CD4-positive, CD25-positive, alpha-beta regulatory T cell (primary cell): Measurements from ENCODE around the gene MMP7. TPM values are rescaled to one million over a fixed set of nuclear protein-coding genes. Genes with fewer than 3 reads are reported as not detected.
A peak's percentile ranks its signal among the peaks of the same experiment; 100 is the strongest.

ENCODE experiments used
- ATAC-seq, 2 donors: fragments of 150-1000 bp; cut with Tn5 transposase; one replicate each; pipeline ENCODE4 v1.10.0; 2021; ENCODE audit warnings: low read depth in 2 of 2, moderate number of reproducible peaks in 2 of 2, moderate library complexity in 1 of 2
- DNase-seq, 3 donors: peaks; one replicate each; pipeline versions ENCODE4 v3.0.0 to v3.0.0-alpha.2; 2012 to 2022; ENCODE audit warnings: mixed read lengths in 1 of 3
- H3K27ac ChIP-seq: one replicate; pipeline ENCODE4 v1.7.0; 2013; ENCODE audit warnings: mild to moderate bottlenecking, low read length; ENCODE audit not compliant: insufficient read depth, poor library complexity, severe bottlenecking
- H3K27me3 ChIP-seq: one replicate; pipeline ENCODE4 v1.7.0; 2013; ENCODE audit warnings: low read length; ENCODE audit not compliant: control insufficient read depth, insufficient read depth
- H3K36me3 ChIP-seq: one replicate; pipeline ENCODE4 v1.7.0; 2013; ENCODE audit warnings: mild to moderate bottlenecking, low read length, moderate library complexity; ENCODE audit not compliant: control insufficient read depth, insufficient read depth
- H3K4me1 ChIP-seq: 2 replicates; pipeline ENCODE4 v1.7.0; 2013; ENCODE audit warnings: mild to moderate bottlenecking, low read length; ENCODE audit not compliant: insufficient read depth, control insufficient read depth, poor library complexity, severe bottlenecking
- H3K4me3 ChIP-seq: one replicate; pipeline ENCODE4 v1.7.0; 2013; ENCODE audit warnings: low read depth, mild to moderate bottlenecking, low read length, moderate library complexity
- H3K9me3 ChIP-seq, 2 experiments: 1 replicate in 1 of 2; 2 replicates in 1 of 2; pipeline ENCODE4 v1.7.0; 2013; ENCODE audit warnings: low read length in 2 of 2, mild to moderate bottlenecking in 1 of 2, moderate library complexity in 1 of 2; ENCODE audit not compliant: control insufficient read depth in 2 of 2
- H3K27ac Mint-ChIP-seq, 3 donors: one replicate each; pipeline ENCODE4 v1.8.0; 2020 to 2022; ENCODE audit warnings: mild to moderate bottlenecking in 3 of 3, mixed read lengths in 3 of 3, moderate library complexity in 2 of 3
- H3K27me3 Mint-ChIP-seq: one replicate; pipeline ENCODE4 v1.8.0; 2022; ENCODE audit warnings: mild to moderate bottlenecking, mixed read lengths
- H3K36me3 Mint-ChIP-seq: one replicate; pipeline ENCODE4 v1.8.0; 2020; ENCODE audit warnings: mixed read lengths
- H3K4me1 Mint-ChIP-seq, 4 donors: one replicate each; pipeline ENCODE4 v1.8.0; 2020 to 2022; ENCODE audit warnings: mixed read lengths in 4 of 4, mild to moderate bottlenecking in 1 of 4
- H3K4me3 Mint-ChIP-seq, 4 donors: one replicate each; pipeline ENCODE4 v1.8.0; 2020 to 2022; ENCODE audit warnings: mild to moderate bottlenecking in 4 of 4, mixed read lengths in 4 of 4, moderate library complexity in 3 of 4
- H3K9me3 Mint-ChIP-seq, 7 donors: one replicate each; pipeline ENCODE4 v1.8.0; 2020 to 2022; ENCODE audit warnings: mixed read lengths in 7 of 7, mild to moderate bottlenecking in 3 of 7, moderate library complexity in 2 of 7
- polyA plus RNA-seq, 4 donors: library from polyadenylated mRNA; unstranded; fragments of 300-500 nt; fragmentation: Illumina TruSeq; gene quantifications; one replicate each; pipeline ENCODE4 v1.2.3, GENCODE V29; 2021
- total RNA-seq: library from RNA; stranded (reverse); gene quantifications from one replicate; pipeline ENCODE4 v1.2.3, GENCODE V29; 2022

Gene MMP7
- total and polyA plus RNA-seq, 5 donors from 2014 or later, result 0.16 TPM; not detected in 4

DNA sequence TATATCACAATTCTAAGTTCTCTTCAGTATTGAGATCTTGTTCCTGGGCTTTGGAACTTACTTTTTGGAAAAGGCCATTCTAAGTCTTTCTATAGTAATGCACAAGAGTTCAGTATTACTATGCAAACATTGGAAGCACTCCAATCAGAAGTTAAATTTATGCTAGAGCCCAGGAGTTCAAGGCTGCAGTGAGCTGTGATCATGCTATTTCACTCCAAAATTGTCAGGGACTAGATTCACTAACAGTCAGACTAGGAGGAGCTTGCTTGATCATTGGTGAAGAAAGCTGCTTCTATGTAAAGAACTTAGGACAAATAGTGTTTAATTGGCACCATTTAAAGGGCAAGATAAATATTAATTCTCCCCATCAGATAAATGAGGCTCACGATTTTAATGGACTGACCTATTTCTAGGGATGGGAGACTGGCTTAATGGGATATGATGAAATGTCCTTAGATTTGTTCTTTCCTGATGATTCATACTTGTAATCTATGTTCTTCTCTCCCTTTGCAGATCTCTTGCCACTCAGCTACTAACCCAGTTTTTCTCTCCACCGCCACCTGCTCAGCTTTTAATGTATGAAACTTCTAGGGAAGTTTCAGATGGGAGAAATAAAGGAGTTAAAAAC is 45.3 kb downstream of the MMP7 start:
- Mint-ChIP-seq H3K27ac (no peak overlapping the region), H3K4me1 (peaks cover 0 to 8% (median 2%) of the 10 kb centered on the region in 4 donors)

DNA sequence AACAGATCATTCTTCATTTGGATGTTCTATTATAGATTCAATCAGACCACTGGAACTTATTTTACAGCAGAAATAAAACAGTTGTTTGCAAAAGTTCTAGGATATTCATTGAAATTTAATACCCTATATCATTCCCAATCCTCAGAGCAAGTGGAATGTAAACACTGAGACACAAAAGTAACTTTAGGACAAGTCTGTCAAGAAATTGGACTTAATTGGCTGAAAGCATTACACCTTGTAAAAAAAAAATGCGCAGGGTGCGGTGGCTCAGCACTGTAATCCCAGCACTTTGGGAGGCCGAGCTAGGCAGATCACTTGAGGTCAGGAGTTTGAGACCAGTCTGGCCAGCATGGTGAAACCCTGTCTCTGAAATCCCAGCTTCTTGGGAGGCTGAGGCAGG is 48.1 kb downstream of the MMP7 start:
- H3K36me3 ChIP-seq, result no peaks in the 10 kb centered on the region
- Mint-ChIP-seq H3K4me1 (peaks cover 0 to 18% (median 7%) of the 10 kb centered on the region in 4 donors), H3K36me3 (no peaks in the 10 kb centered on the region), H3K27me3 (peaks cover 5% of the 10 kb centered on the region), H3K4me3 (no peak overlapping the region), H3K9me3 (no peaks in the 10 kb centered on the region), H3K27ac (no peak overlapping the region)
- H3K4me1 ChIP-seq, result no peaks in the 10 kb centered on the region
- no peak overlapping the region for H3K27ac ChIP-seq
- ATAC-seq (no peak), DNase-seq (no peak)
- H3K4me3 ChIP-seq, result no peak overlapping the region
- no peaks in the 10 kb centered on the region for H3K9me3 ChIP-seq
- H3K27me3 ChIP-seq, result no peaks in the 10 kb centered on the region

More for the DNA sequence above, 45.3 kb downstream of the MMP7 start:
- Histone ChIP-seq H3K4me3 (no peak overlapping the region), H3K4me1 (no peaks in the 10 kb centered on the region), H3K27ac (no peak overlapping the region), H3K36me3 (no peaks in the 10 kb centered on the region), H3K27me3 (no peaks in the 10 kb centered on the region), H3K9me3 (no peaks in the 10 kb centered on the region)
- Mint-ChIP-seq H3K36me3 (no peaks in the 10 kb centered on the region), H3K27me3 (peaks cover 5% of the 10 kb centered on the region), H3K9me3 (no peaks in the 10 kb centered on the region), H3K4me3 (no peak overlapping the region)
- ATAC-seq, result no peak
- no peak for DNase-seq

DNA sequence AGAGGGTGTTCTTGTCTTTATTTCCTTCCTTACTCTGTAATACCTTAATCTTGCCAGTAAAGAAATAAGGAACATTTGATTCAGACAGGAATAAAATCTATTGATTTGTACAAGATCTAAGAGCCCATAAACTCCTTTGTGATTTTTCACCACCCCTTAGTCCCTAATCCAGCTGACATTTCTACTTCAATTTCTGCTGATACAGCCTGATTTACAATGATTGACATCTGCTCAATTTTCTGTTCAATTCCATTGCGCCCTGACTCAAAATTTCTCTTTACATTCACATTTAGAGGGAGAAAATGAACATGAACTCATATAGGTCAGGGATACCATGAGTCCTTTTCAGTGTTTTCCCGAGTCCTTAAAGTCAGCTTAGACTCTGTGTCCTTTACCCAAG is 50.8 kb downstream of the MMP7 start:
- Histone ChIP-seq H3K9me3 (no peaks in the 10 kb centered on the region), H3K36me3 (no peaks in the 10 kb centered on the region), H3K27ac (no peak overlapping the region), H3K4me1 (peaks cover 12% of the 10 kb centered on the region), H3K27me3 (no peaks in the 10 kb centered on the region), H3K4me3 (no peak overlapping the region)
- Mint-ChIP-seq H3K36me3 (no peaks in the 10 kb centered on the region), H3K4me1 (peaks cover 6 to 30% (median 18%) of the 10 kb centered on the region in 4 donors), H3K4me3 (no peak overlapping the region), H3K27ac (peak overlapping the region in 1 of 3 donors; percentile 19), H3K9me3 (no peaks in the 10 kb centered on the region), H3K27me3 (peaks cover 5% of the 10 kb centered on the region)
- DNase-seq (no peak), ATAC-seq (no peak)

GRCh38 chr11:102478673-102479299 is 51.8 kb downstream of the MMP7 start:
- Histone ChIP-seq H3K27ac (no peak overlapping the region), H3K36me3 (no peaks in the 10 kb centered on the region), H3K27me3 (no peaks in the 10 kb centered on the region), H3K4me3 (no peak overlapping the region), H3K4me1 (peaks cover 19% of the 10 kb centered on the region), H3K9me3 (no peaks in the 10 kb centered on the region)
- H3K4me1 Mint-ChIP-seq, result peaks cover 15 to 40% (median 27%) of the 10 kb centered on the region in 4 donors
- ATAC-seq, result no peak
- no peaks in the 10 kb centered on the region for H3K9me3 Mint-ChIP-seq
- no peak overlapping the region for H3K4me3 Mint-ChIP-seq
- DNase-seq, result no peak
- no peaks in the 10 kb centered on the region for H3K27me3 Mint-ChIP-seq
- H3K36me3 Mint-ChIP-seq, result no peaks in the 10 kb centered on the region
- peak overlapping the region in 1 of 3 donors; percentile 19 for H3K27ac Mint-ChIP-seq

DNA sequence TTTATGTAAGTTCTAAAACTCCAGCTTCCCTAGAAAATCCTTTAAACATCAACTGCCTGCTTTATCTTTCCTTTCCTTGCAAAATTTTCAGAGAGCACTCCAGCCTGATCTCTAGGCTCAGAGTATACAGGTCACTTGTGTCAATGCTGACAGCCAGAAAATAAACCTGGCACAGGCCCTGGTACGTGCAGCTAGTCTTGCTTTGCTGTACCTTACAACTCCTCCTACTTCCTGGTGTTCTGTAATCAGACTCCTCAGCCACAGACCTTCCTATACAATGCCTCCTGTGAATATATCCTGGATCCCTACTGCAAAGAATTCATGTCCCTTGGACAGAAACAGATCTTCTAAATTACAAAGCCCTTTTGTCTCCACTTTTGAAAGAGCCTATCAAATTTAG is 53.7 kb downstream of the MMP7 start:
- H3K27ac ChIP-seq, result no peak overlapping the region
- peak; percentile 88 to 89 for ATAC-seq
- Mint-ChIP-seq H3K27ac (peak overlapping the region; percentile 72 to 94 (median 87)), H3K4me1 (peaks cover 16 to 60% (median 32%) of the 10 kb centered on the region in 4 donors), H3K9me3 (no peaks in the 10 kb centered on the region), H3K4me3 (peak overlapping the region in 3 of 4 donors; percentile 21 to 68 (median 59)), H3K27me3 (no peaks in the 10 kb centered on the region), H3K36me3 (no peaks in the 10 kb centered on the region)
- H3K27me3 ChIP-seq, result no peaks in the 10 kb centered on the region
- peak in 1 of 3 donors; percentile 64 for DNase-seq
- no peaks in the 10 kb centered on the region for H3K36me3 ChIP-seq
- peaks cover 19% of the 10 kb centered on the region for H3K4me1 ChIP-seq
- H3K4me3 ChIP-seq, result peak overlapping the region; percentile 41
- no peaks in the 10 kb centered on the region for H3K9me3 ChIP-seq

GRCh38 chr11:102476069-102476468 is 54.5 kb downstream of the MMP7 start:
- Mint-ChIP-seq H3K4me3 (no peak overlapping the region), H3K27ac (peak overlapping the region; percentile 72 to 94 (median 87)), H3K36me3 (no peaks in the 10 kb centered on the region), H3K9me3 (no peaks in the 10 kb centered on the region), H3K4me1 (peaks cover 16 to 67% (median 37%) of the 10 kb centered on the region in 4 donors), H3K27me3 (no peaks in the 10 kb centered on the region)
- Histone ChIP-seq H3K4me3 (peak overlapping the region; percentile 41), H3K4me1 (peaks cover 23% of the 10 kb centered on the region), H3K9me3 (no peaks in the 10 kb centered on the region), H3K36me3 (no peaks in the 10 kb centered on the region), H3K27ac (no peak overlapping the region), H3K27me3 (no peaks in the 10 kb centered on the region)
- DNase-seq (no peak), ATAC-seq (no peak)

DNA sequence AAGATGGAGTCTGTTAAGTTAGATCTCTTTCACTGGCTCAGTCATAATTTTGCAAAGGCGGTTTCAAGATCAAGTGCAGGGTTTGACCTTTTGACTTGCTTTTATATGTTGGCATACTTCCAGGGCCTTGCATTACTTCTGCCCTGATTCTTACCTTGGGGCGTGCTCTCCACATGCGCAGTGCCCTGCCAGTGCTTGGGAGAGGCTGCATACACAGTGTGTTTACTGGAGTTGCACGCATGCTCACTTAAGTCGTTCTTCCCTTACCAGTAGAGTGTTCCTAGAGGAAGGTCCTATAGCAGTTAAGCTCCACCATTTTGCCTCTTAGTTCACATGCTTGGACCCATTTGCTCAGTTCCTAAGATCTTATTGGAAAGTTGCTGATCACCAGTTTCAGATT is 57.0 kb downstream of the MMP7 start:
- Histone ChIP-seq H3K9me3 (no peaks in the 10 kb centered on the region), H3K4me1 (peaks cover 38% of the 10 kb centered on the region), H3K27ac (no peak overlapping the region), H3K4me3 (no peak overlapping the region), H3K36me3 (no peaks in the 10 kb centered on the region), H3K27me3 (no peaks in the 10 kb centered on the region)
- H3K36me3 Mint-ChIP-seq, result no peaks in the 10 kb centered on the region
- no peak for ATAC-seq
- H3K4me1 Mint-ChIP-seq, result peaks cover 26 to 88% (median 52%) of the 10 kb centered on the region in 4 donors
- no peaks in the 10 kb centered on the region for H3K27me3 Mint-ChIP-seq
- DNase-seq, result peak in 2 of 3 donors; percentile 29 to 31
- peak overlapping the region in 1 of 4 donors; percentile 4 for H3K4me3 Mint-ChIP-seq
- no peaks in the 10 kb centered on the region for H3K9me3 Mint-ChIP-seq
- peak overlapping the region in 2 of 3 donors; percentile 77 to 78 for H3K27ac Mint-ChIP-seq

DNA sequence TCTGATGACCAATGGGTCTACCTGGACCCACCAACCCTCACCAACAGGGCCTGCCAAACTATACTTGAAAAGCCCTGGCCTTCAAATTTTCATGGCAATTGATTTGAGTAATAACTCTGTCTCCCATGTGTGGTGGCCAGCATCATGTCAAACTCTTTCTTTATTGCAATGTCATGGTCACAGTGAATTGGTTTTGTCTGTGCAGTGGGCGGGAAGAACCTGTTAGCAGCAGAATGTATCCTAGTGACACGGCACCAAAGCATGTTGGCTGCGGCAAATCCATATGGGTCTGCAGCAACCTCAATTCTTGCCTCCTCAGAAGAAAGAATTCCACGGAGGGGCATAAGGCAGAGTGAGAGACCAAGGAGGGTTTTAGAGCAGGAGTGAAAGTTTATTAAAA is 58.4 kb downstream of the MMP7 start:
- Mint-ChIP-seq H3K27me3 (no peaks in the 10 kb centered on the region), H3K36me3 (no peaks in the 10 kb centered on the region), H3K9me3 (no peaks in the 10 kb centered on the region), H3K4me1 (peaks cover 33 to 88% (median 57%) of the 10 kb centered on the region in 4 donors), H3K27ac (peak overlapping the region in 1 of 3 donors; percentile 78), H3K4me3 (no peak overlapping the region)
- no peak overlapping the region for H3K4me3 ChIP-seq
- H3K36me3 ChIP-seq, result no peaks in the 10 kb centered on the region
- peaks cover 36% of the 10 kb centered on the region for H3K4me1 ChIP-seq
- no peak overlapping the region for H3K27ac ChIP-seq
- ATAC-seq (no peak), DNase-seq (no peak)
- H3K9me3 ChIP-seq, result no peaks in the 10 kb centered on the region
- no peaks in the 10 kb centered on the region for H3K27me3 ChIP-seq
